ENCODE results near the gene CKM.
A peak's percentile ranks its signal among the peaks of the same experiment; 100 is the strongest.

The CKM gene

GRCh38 chr19:45322744-45323281 is at the start of gene CKM:
Gene CKM, minus strand, starts transcription at chr19:45322875. Its CDS starts 3,162 bp downstream, at chr19:45319713.
- no peak for DNase-seq

GRCh38 chr19:45370410-45371204 is 47.9 kb upstream of the CKM start, which contains the start of gene ERCC2:
Gene ERCC2, minus strand, starts transcription at chr19:45370573. Its CDS starts 33 bp downstream, at chr19:45370540.
- DNase-seq, result peak; percentile 96 to 97

GRCh38 chr19:45368737-45369340 is 46.2 kb upstream of the CKM start:
- DNase-seq, result no peak

- DNase-seq, result no peak
Measured at GRCh38 chr19:45368127-45368526, 45.5 kb upstream of the CKM start.

- DNase-seq, result no peak
Measured at GRCh38 chr19:45364696-45365095, 42.0 kb upstream of the CKM start.

GRCh38 chr19:45363861-45364459 is 41.3 kb upstream of the CKM start:
- DNase-seq, result no peak

GRCh38 chr19:45362291-45362690 is 39.6 kb upstream of the CKM start:
- DNase-seq, result no peak

GRCh38 chr19:45361608-45362007 is 38.9 kb upstream of the CKM start:
- no peak for DNase-seq

- DNase-seq, result no peak
Measured at GRCh38 chr19:45358213-45358792, 35.6 kb upstream of the CKM start.

GRCh38 chr19:45357445-45357783 is 34.7 kb upstream of the CKM start:
- no peak for DNase-seq

GRCh38 chr19:45356760-45357444 is 34.2 kb upstream of the CKM start:
- no peak for DNase-seq

- DNase-seq, result no peak
Measured at GRCh38 chr19:45355910-45356309, 33.2 kb upstream of the CKM start.

- DNase-seq, result no peak
Measured at GRCh38 chr19:45355402-45355801, 32.7 kb upstream of the CKM start.

- DNase-seq, result no peak
Measured at GRCh38 chr19:45354241-45354842, 31.7 kb upstream of the CKM start.

GRCh38 chr19:45352914-45353796 is 30.5 kb upstream of the CKM start:
- no peak for DNase-seq

GRCh38 chr19:45352471-45352870 is 29.8 kb upstream of the CKM start:
- DNase-seq, result no peak

GRCh38 chr19:45352062-45352461 is 29.4 kb upstream of the CKM start:
- peak; percentile 48 to 69 for DNase-seq

GRCh38 chr19:45351401-45351952 is 28.8 kb upstream of the CKM start:
- peak; percentile 17 to 35 for DNase-seq

- no peak for DNase-seq
Measured at GRCh38 chr19:45350477-45351058, 27.9 kb upstream of the CKM start.

GRCh38 chr19:45349430-45349941 is 26.8 kb upstream of the CKM start:
- DNase-seq, result no peak

- no peak for DNase-seq
Measured at GRCh38 chr19:45349126-45349415, 26.4 kb upstream of the CKM start.
